HepG2 (cell line): ENCODE data around the gene SPHK2. TPM values are rescaled to one million over a fixed set of nuclear protein-coding genes. Genes with fewer than 3 reads are reported as not detected.
A peak's percentile ranks its signal among the peaks of the same experiment; 100 is the strongest.

Source experiments
- AGO1 ChIP-seq: fragments of 200-400 bp; formaldehyde crosslinking; IDR thresholded peaks from 2 replicates; pipeline ENCODE4 v1.6.1; 2017; ENCODE audit warnings: mild to moderate bottlenecking, low read depth, low read length, moderate library complexity; ENCODE audit not compliant: poor library complexity, severe bottlenecking
- BHLHE40 ChIP-seq: IDR thresholded peaks from 2 replicates; pipeline ENCODE4 v1.6.1; 2011; ENCODE audit warnings: low read length, improper control_type of control experiment
- EP300 ChIP-seq, 3 experiments: sonication (generic) in 1 of 3; formaldehyde crosslinking in 1 of 3; IDR thresholded peaks; 2 replicates each; pipeline versions ENCODE4 v1.5.1 to v1.6.1; 2011 to 2020; ENCODE audit warnings: low read depth in 2 of 3, low read length in 2 of 3, borderline replicate concordance in 1 of 3, improper control_type of control experiment in 1 of 3, mild to moderate bottlenecking in 1 of 3, missing genetic modification reagents in 1 of 3, moderate library complexity in 1 of 3
- HNRNPLL ChIP-seq: fragments of 200-400 bp; formaldehyde crosslinking; IDR thresholded peaks from 2 replicates; pipeline ENCODE4 v1.6.1; 2017; ENCODE audit warnings: mild to moderate bottlenecking, low read depth, low read length; ENCODE audit not compliant: poor library complexity, severe bottlenecking
- MXI1 ChIP-seq: IDR thresholded peaks from 3 replicates; pipeline ENCODE4 v1.6.1; 2012; ENCODE audit warnings: low read depth, low read length, inconsistent platforms, borderline replicate concordance
- PAWR ChIP-seq: sonication (generic); formaldehyde crosslinking; IDR thresholded peaks from 2 replicates; pipeline ENCODE4 v1.4.0; 2020; ENCODE audit warnings: missing genetic modification reagents, mild to moderate bottlenecking, borderline replicate concordance
- PAX8 ChIP-seq: sonication (generic); formaldehyde crosslinking; IDR thresholded peaks from 2 replicates; pipeline ENCODE4 v1.8.0; 2022; ENCODE audit warnings: mild to moderate bottlenecking, missing genetic modification reagents, borderline replicate concordance
- PHF21A ChIP-seq: sonication (generic); formaldehyde crosslinking; IDR thresholded peaks from 2 replicates; pipeline ENCODE4 v1.5.0; 2020; ENCODE audit warnings: mild to moderate bottlenecking, missing genetic modification reagents
- POLR2G ChIP-seq: fragments of 200-400 bp; formaldehyde crosslinking; IDR thresholded peaks from 2 replicates; pipeline ENCODE4 v1.6.1; 2018; ENCODE audit warnings: mild to moderate bottlenecking, low read depth, low read length, moderate library complexity
- RARA ChIP-seq: IDR thresholded peaks from 2 replicates; pipeline ENCODE4 v1.6.1; 2016; ENCODE audit warnings: missing genetic modification reagents, missing compliant biosample characterization
- TRIM22 ChIP-seq: fragments of 450-650 bp; IDR thresholded peaks from 2 replicates; pipeline ENCODE4 v1.6.1; 2017
- ZBTB26 ChIP-seq: IDR thresholded peaks from 2 replicates; pipeline ENCODE4 v1.6.1; 2016; ENCODE audit warnings: missing compliant biosample characterization, missing genetic modification reagents, borderline replicate concordance
- ZFP36 ChIP-seq: fragments of 150-350 bp; IDR thresholded peaks from 2 replicates; pipeline ENCODE4 v1.6.1; 2018; ENCODE audit warnings: borderline replicate concordance, low read length, low read depth; ENCODE audit not compliant: partially characterized antibody
- ZNF468 ChIP-seq: sonication (generic); formaldehyde crosslinking; IDR thresholded peaks from 2 replicates; pipeline ENCODE4 v1.8.0; 2022; ENCODE audit warnings: mild to moderate bottlenecking, moderate library complexity, missing genetic modification reagents
- ZSCAN30 ChIP-seq: sonication (generic); formaldehyde crosslinking; IDR thresholded peaks from 2 replicates; pipeline ENCODE4 v1.5.0; 2020; ENCODE audit warnings: mild to moderate bottlenecking, missing genetic modification reagents
- polyA plus RNA-seq, 8 experiments: library from polyadenylated mRNA; depleted of rRNA in 3 of 8; stranded (reverse) in 7 of 8; unstranded in 1 of 8; fragments of >200 nt; fragmentation: Illumina TruSeq in 4 of 8; extraction: Trizol in 4 of 8; gene quantifications; 2 replicates each; pipeline versions ENCODE4 v1.2.1 to v1.2.3, GENCODE V29; 2011 to 2016; ENCODE audit warnings: low read depth in 4 of 8, missing spikeins in 1 of 8, mixed read lengths in 1 of 8; ENCODE audit not compliant: insufficient read depth in 1 of 8
- total RNA-seq, 5 experiments: library from RNA; depleted of rRNA; stranded (reverse); fragments of >200 nt; fragmentation: Illumina TruSeq; extraction: Trizol; gene quantifications; 2 replicates each; pipeline ENCODE4 v1.2.3, GENCODE V29; 2016; ENCODE audit warnings: low read depth in 1 of 5
- TF ChIP-seq, protein P1 (sequence below): sonication (generic); formaldehyde crosslinking; IDR thresholded peaks from 2 replicates; pipeline ENCODE4 v1.4.0; 2020; ENCODE audit warnings: missing genetic modification reagents
- TF ChIP-seq, protein P2 (sequence below): sonication (generic); formaldehyde crosslinking; conservative IDR thresholded peaks from 2 replicates; pipeline ENCODE4 v1.8.0; 2022; ENCODE audit warnings: mild to moderate bottlenecking, moderate library complexity, missing genetic modification reagents
- TF ChIP-seq, protein P3 (sequence below): sonication (generic); formaldehyde crosslinking; IDR thresholded peaks from 2 replicates; pipeline ENCODE4 v1.4.0; 2020; ENCODE audit warnings: missing genetic modification reagents

SPHK2 gene
- total and polyA plus RNA-seq, 2 of the 13 experiments (the other 11 are each of a cell fraction or from before 2014, with no cell fraction given): 2.9 to 14.4 TPM

DNA sequence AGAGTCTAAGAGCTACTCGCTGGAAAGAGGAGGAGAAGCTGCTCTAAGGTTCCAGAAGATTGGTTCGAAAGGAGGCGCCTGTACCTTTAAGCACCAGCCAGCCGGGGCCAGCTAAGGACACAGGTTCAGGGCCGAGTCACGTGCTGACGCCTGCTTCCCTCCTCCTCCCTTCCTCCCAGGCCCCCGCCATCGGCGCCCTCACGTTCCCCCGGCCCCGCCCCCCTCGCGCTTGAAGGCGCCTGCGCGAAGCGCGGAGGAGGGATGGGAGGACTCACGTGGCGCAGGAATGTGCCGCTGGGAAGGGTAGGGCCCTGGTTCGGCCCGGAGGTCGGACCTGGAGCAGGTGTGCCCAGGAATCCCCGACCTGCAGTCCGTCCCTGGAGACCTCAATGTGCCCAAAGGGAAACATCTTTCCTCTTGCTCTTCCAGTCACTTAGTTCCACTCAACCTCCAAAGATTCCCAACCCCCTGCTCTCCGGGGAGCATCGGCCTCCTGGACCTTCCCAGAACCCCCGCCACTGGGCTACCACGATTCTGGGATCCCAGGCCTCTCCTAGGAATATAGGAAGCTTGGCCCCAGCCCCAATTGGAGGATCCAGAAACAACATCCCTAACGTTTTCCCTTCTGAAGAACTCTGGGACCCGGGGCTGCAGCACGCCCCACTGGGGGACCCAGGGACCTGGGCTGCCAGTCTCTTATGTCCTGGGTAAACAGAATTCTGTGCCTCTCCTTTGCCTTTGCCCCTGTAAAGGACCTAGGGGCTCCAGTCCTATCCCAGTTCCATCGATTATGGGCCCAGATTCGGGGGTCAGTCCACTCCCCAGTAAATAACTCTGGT is 15.3 kb downstream of the SPHK2 start (continued):
- TF ChIP-seq, protein P1, sequence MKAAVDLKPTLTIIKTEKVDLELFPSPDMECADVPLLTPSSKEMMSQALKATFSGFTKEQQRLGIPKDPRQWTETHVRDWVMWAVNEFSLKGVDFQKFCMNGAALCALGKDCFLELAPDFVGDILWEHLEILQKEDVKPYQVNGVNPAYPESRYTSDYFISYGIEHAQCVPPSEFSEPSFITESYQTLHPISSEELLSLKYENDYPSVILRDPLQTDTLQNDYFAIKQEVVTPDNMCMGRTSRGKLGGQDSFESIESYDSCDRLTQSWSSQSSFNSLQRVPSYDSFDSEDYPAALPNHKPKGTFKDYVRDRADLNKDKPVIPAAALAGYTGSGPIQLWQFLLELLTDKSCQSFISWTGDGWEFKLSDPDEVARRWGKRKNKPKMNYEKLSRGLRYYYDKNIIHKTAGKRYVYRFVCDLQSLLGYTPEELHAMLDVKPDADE: no peak; the same call in 1 of the 2 replicates
- no peak for TF ChIP-seq PAWR
- TF ChIP-seq BHLHE40: peak; percentile 99
- TF ChIP-seq ZSCAN30 (CRISPR knock-in tag): peak; percentile 59; the same call in 1 of the 2 replicates
- TF ChIP-seq ZBTB26 (CRISPR knock-in tag): no peak; the same call in 1 of the 2 replicates
- peak; percentile 78 for TF ChIP-seq POLR2G
- TF ChIP-seq AGO1: no peak
- TF ChIP-seq HNRNPLL: peak; percentile 60
- TF ChIP-seq RARA (CRISPR knock-in tag): peak; percentile 95
- TF ChIP-seq PHF21A (CRISPR knock-in tag): no peak
- TF ChIP-seq, protein P2, sequence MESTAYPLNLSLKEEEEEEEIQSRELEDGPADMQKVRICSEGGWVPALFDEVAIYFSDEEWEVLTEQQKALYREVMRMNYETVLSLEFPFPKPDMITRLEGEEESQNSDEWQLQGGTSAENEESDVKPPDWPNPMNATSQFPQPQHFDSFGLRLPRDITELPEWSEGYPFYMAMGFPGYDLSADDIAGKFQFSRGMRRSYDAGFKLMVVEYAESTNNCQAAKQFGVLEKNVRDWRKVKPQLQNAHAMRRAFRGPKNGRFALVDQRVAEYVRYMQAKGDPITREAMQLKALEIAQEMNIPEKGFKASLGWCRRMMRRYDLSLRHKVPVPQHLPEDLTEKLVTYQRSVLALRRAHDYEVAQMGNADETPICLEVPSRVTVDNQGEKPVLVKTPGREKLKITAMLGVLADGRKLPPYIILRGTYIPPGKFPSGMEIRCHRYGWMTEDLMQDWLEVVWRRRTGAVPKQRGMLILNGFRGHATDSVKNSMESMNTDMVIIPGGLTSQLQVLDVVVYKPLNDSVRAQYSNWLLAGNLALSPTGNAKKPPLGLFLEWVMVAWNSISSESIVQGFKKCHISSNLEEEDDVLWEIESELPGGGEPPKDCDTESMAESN: peak; percentile 63; the same call in 1 of the 2 replicates
- TF ChIP-seq TRIM22: no peak
- no peak for TF ChIP-seq PAX8 (CRISPR knock-in tag)
- no peak for TF ChIP-seq ZFP36
- TF ChIP-seq, protein P3, sequence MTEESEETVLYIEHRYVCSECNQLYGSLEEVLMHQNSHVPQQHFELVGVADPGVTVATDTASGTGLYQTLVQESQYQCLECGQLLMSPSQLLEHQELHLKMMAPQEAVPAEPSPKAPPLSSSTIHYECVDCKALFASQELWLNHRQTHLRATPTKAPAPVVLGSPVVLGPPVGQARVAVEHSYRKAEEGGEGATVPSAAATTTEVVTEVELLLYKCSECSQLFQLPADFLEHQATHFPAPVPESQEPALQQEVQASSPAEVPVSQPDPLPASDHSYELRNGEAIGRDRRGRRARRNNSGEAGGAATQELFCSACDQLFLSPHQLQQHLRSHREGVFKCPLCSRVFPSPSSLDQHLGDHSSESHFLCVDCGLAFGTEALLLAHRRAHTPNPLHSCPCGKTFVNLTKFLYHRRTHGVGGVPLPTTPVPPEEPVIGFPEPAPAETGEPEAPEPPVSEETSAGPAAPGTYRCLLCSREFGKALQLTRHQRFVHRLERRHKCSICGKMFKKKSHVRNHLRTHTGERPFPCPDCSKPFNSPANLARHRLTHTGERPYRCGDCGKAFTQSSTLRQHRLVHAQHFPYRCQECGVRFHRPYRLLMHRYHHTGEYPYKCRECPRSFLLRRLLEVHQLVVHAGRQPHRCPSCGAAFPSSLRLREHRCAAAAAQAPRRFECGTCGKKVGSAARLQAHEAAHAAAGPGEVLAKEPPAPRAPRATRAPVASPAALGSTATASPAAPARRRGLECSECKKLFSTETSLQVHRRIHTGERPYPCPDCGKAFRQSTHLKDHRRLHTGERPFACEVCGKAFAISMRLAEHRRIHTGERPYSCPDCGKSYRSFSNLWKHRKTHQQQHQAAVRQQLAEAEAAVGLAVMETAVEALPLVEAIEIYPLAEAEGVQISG (CRISPR knock-in tag): peak; percentile 93
- 0 out of 4 replicates have a peak, but pooled peaks of 1 of the 2 experiments have one; percentile 15 for TF ChIP-seq EP300 (IDR thresholded peaks at IDR 0.05; ENCODE audit: low read depth in 2 of 2, low read length in 2 of 2)
- peak; percentile 35; the same call in 1 of the 2 replicates for TF ChIP-seq EP300 (CRISPR knock-in tag; IDR thresholded peaks at IDR 0.05; ENCODE audit: borderline replicate concordance)
- peak; percentile 81; the same call in 1 of the 3 replicates for TF ChIP-seq MXI1
- TF ChIP-seq ZNF468 (CRISPR knock-in tag): no peak
